ENCODE data around the gene FOXP1. TPM values are rescaled to one million over a fixed set of nuclear protein-coding genes. Genes with fewer than 3 reads are reported as not detected.
A peak's percentile ranks its signal among the peaks of the same experiment; 100 is the strongest.

The FOXP1 gene
- total and polyA plus RNA-seq, 2 of the 8 experiments (the other 6 are each of a cell fraction or from before 2014, with no cell fraction given), result 13.9 to 25.4 TPM

DNA sequence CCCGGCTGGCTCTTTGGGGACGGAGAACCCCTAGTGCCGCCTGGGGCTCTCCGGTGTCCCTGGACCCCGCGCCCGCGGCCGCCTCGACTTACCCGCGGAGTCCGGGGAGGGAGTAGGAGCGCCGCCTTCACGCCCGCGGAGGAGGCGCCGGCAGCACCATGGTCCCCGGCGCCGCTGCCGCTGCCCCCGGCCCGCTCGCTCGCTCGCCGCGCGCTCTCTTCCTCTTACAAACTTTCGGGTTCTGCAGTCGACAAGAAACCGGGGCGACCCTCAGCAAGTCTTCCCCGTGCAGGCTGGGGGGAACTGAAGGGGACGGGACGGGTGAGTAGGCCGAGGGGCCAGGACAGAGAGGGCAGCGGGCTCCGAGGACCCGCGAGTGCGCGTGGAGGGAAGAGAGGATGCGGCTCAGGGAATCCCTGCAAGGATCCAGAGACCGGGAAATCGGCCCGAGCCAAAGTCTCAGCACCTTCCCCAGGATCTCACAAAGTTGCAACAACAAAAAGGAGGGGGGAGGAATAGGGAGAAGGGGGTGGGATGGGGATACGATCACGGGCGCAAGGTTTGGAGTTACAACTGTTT is 2.0 kb downstream of the FOXP1 start (continued):
- no peak for TF ChIP-seq CBX8 (IDR thresholded peaks at IDR 0.05; ENCODE audit: borderline replicate concordance, low read depth, low read length)
- peak; percentile 83 for TF ChIP-seq CTBP2 (IDR thresholded peaks at IDR 0.05; ENCODE audit: borderline replicate concordance, insufficient read depth, insufficient read length, low read length)
- TF ChIP-seq SP4 (IDR thresholded peaks at IDR 0.05; ENCODE audit: low read length), result no peak
- no peak for TF ChIP-seq HDAC2 (IDR thresholded peaks at IDR 0.05; ENCODE audit: borderline replicate concordance in 1 of 2, low read depth in 2 of 2, low read length in 2 of 2)
- TF ChIP-seq RAD21 (IDR thresholded peaks at IDR 0.05 in 1 of 2, conservative IDR thresholded peaks at IDR 0.05 in 1 of 2; ENCODE audit: low read depth in 2 of 2, low read length in 2 of 2), result peak in 1 of 2 experiments; percentile 10; a peak in 1 of 4 replicates
- no peak for TF ChIP-seq JUN (IDR thresholded peaks at IDR 0.05; ENCODE audit: low read depth, low read length)
- TF ChIP-seq RBBP5 (IDR thresholded peaks at IDR 0.05; ENCODE audit: borderline replicate concordance, low read depth, low read length), result no peak; the same call in 1 of the 2 replicates
- no peak for TF ChIP-seq SP1 (IDR thresholded peaks at IDR 0.05; ENCODE audit: low read depth, low read length)
- TF ChIP-seq KDM4A (IDR thresholded peaks at IDR 0.05; ENCODE audit: low read depth, low read length, severe bottlenecking), result peak; percentile 50
- TF ChIP-seq TAF7 (optimal IDR thresholded peaks at IDR 0.05; ENCODE audit: borderline replicate concordance, low read depth, low read length), result no peak

Data from H1 (cell line).